ENCODE data around the gene MROH8. TPM values are rescaled to one million over a fixed set of nuclear protein-coding genes. Genes with fewer than 3 reads are reported as not detected.

Gene MROH8
- total RNA-seq, 1 donor from 2014 or later: 1.5 TPM

GRCh38 chr20:37090407-37090806, 88.9 kb downstream of the MROH8 start:
- H3K27me3 ChIP-seq: no peaks in the 10 kb centered on the region
- no peaks in the 10 kb centered on the region for H3K36me3 ChIP-seq
- TF ChIP-seq POLR2A (IDR thresholded peaks at IDR 0.05): no peak
- no peak for TF ChIP-seq POLR2AphosphoS5 (IDR thresholded peaks at IDR 0.05; ENCODE audit: insufficient read depth in 1 of 2, low read depth in 1 of 2)
- TF ChIP-seq, protein P1, sequence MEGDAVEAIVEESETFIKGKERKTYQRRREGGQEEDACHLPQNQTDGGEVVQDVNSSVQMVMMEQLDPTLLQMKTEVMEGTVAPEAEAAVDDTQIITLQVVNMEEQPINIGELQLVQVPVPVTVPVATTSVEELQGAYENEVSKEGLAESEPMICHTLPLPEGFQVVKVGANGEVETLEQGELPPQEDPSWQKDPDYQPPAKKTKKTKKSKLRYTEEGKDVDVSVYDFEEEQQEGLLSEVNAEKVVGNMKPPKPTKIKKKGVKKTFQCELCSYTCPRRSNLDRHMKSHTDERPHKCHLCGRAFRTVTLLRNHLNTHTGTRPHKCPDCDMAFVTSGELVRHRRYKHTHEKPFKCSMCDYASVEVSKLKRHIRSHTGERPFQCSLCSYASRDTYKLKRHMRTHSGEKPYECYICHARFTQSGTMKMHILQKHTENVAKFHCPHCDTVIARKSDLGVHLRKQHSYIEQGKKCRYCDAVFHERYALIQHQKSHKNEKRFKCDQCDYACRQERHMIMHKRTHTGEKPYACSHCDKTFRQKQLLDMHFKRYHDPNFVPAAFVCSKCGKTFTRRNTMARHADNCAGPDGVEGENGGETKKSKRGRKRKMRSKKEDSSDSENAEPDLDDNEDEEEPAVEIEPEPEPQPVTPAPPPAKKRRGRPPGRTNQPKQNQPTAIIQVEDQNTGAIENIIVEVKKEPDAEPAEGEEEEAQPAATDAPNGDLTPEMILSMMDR (IDR thresholded peaks at IDR 0.05): no peak
- no peak for DNase-seq (ENCODE audit: extremely low spot score in 2 of 2)
- H3K4me3 ChIP-seq: no peak overlapping the region
- intact Hi-C loops (cut with DNase I): no loop called here
- H3K27ac ChIP-seq: no peak overlapping the region
- H3K9me3 ChIP-seq: no peaks in the 10 kb centered on the region
- H3K4me1 ChIP-seq: peaks cover 12% of the 10 kb centered on the region

GRCh38 chr20:37081717-37082289, 97.5 kb downstream of the MROH8 start:
- no peaks in the 10 kb centered on the region for H3K4me1 ChIP-seq
- no peak overlapping the region for H3K4me3 ChIP-seq
- H3K9me3 ChIP-seq: no peaks in the 10 kb centered on the region
- no peak overlapping the region for H3K27ac ChIP-seq
- peaks cover 0 to 7% of the 10 kb centered on the region in 2 donors for H3K36me3 ChIP-seq
- no peak for TF ChIP-seq POLR2A (IDR thresholded peaks at IDR 0.05)
- TF ChIP-seq, protein P1 (IDR thresholded peaks at IDR 0.05): no peak
- TF ChIP-seq POLR2AphosphoS5 (IDR thresholded peaks at IDR 0.05; ENCODE audit: insufficient read depth in 1 of 2, low read depth in 1 of 2): no peak
- DNase-seq (ENCODE audit: extremely low spot score in 2 of 2): no peak
- intact Hi-C loops (cut with DNase I): no loop called here
- H3K27me3 ChIP-seq: no peaks in the 10 kb centered on the region

DNA sequence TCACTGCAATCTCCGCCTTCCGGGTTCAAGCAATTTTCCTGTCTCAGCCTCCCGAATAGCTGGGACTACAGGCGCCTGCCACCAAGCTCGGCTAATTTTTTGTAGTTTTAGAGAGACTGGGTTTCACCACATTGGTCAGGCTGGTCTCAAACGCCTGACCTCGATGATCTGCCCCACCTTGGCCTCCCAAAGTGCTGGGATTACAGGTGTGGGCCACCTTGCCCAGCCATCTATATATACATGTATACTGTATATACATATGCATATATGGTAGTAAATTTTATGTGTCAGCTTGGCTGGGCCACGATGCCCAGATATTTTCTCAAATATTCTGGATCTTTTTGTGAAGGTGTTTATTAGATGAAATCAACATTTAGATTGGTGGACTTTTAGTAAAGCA, 102.3 kb downstream of the MROH8 start:
- Histone ChIP-seq H3K36me3 (no peaks in the 10 kb centered on the region), H3K4me3 (no peak overlapping the region), H3K27me3 (no peaks in the 10 kb centered on the region), H3K27ac (no peak overlapping the region), H3K9me3 (no peaks in the 10 kb centered on the region), H3K4me1 (no peaks in the 10 kb centered on the region)
- TF ChIP-seq, protein P1 (IDR thresholded peaks at IDR 0.05): no peak
- TF ChIP-seq POLR2AphosphoS5 (IDR thresholded peaks at IDR 0.05; ENCODE audit: insufficient read depth in 1 of 2, low read depth in 1 of 2): no peak
- TF ChIP-seq POLR2A (IDR thresholded peaks at IDR 0.05): no peak
- DNase-seq (ENCODE audit: extremely low spot score in 2 of 2): no peak
- intact Hi-C loops (cut with DNase I): no loop called here

DNA sequence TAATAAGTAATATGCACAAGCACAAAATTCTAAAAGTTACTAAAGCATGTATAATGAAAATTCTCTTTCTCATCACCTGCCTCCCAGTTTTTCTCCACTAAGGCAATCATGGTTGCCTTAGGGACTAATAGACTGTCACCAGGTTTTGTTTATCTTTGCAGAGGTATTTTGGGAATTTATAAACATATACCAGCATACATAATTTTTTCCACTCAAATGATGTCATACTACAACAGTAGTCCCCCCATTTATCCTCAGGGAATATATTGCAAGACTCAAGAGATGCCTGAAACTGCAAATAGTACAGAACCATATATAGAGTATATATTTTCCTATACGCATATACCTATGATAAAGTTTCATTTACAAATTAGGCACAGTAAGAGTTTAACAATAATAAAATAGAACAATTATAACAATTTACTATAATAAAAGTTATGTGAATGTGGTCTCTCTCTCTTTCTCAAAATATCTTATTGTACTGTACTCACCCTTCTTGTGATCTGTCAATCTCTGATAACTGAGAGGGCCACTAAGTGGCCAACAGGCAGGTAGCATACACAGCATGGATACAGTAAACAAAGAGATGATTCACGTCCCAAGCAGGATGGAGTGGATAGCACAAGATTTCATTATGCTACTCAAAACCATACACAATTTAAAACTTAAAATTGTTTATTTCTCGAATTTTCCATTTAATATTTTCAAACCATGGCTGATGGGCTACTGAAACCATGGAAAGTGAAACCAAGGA, 103.2 kb downstream of the MROH8 start:
- TF ChIP-seq, protein P1 (IDR thresholded peaks at IDR 0.05): no peak
- TF ChIP-seq POLR2A (IDR thresholded peaks at IDR 0.05): no peak
- intact Hi-C loops (cut with DNase I): no loop called here
- Histone ChIP-seq H3K4me3 (no peak overlapping the region), H3K27me3 (no peaks in the 10 kb centered on the region), H3K36me3 (no peaks in the 10 kb centered on the region), H3K4me1 (no peaks in the 10 kb centered on the region), H3K27ac (no peak overlapping the region), H3K9me3 (no peaks in the 10 kb centered on the region)
- DNase-seq (ENCODE audit: extremely low spot score in 2 of 2): no peak

All from vagina (tissue), 2 donors.